ENCODE data around the gene C12orf76. TPM values are rescaled to one million over a fixed set of nuclear protein-coding genes. Genes with fewer than 3 reads are reported as not detected.
"Not testable (repeated sequence)": the region's sequence is repeated elsewhere in the genome, so short reads cannot be mapped to it uniquely, and the experiment has no call there.

C12orf76 gene
- total RNA-seq, 4 donors from 2014 or later, result 9.3 to 11.0 (median 10.1) TPM; not detected in 1

DNA sequence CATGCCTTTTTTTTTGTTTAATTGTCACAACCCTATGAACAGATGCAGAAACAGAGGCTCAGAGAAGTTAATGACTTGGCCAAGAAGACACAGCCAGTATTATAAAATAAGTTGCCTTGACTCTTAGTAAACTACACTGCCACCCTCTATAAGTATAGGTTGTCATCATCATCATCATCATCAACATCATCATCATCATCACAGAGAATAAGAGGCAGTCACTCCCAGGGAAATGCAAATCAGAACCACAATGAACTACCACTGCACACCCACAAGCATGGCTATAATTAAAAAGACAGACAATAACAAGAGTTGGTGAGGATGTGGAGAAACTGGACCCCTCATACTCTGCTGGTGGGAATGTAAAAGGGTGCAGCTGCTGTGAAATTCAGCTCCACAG is 23.2 kb upstream of the C12orf76 start:
- DNase-seq, result no peak
- H3K9me3 ChIP-seq, result no peaks in the 10 kb centered on the region
- H3K4me1 ChIP-seq, result peaks cover 0 to 13% (median 3%) of the 10 kb centered on the region in 4 donors
- H3K27me3 ChIP-seq, result no peaks in the 10 kb centered on the region
- H3K36me3 ChIP-seq, result no peaks in the 10 kb centered on the region
- TF ChIP-seq POLR2AphosphoS5 (IDR thresholded peaks at IDR 0.05), result no peak
- no peak for TF ChIP-seq EP300 (IDR thresholded peaks at IDR 0.05; ENCODE audit: low read depth)
- no peak for TF ChIP-seq POLR2A (IDR thresholded peaks at IDR 0.05)
- TF ChIP-seq, protein P1, sequence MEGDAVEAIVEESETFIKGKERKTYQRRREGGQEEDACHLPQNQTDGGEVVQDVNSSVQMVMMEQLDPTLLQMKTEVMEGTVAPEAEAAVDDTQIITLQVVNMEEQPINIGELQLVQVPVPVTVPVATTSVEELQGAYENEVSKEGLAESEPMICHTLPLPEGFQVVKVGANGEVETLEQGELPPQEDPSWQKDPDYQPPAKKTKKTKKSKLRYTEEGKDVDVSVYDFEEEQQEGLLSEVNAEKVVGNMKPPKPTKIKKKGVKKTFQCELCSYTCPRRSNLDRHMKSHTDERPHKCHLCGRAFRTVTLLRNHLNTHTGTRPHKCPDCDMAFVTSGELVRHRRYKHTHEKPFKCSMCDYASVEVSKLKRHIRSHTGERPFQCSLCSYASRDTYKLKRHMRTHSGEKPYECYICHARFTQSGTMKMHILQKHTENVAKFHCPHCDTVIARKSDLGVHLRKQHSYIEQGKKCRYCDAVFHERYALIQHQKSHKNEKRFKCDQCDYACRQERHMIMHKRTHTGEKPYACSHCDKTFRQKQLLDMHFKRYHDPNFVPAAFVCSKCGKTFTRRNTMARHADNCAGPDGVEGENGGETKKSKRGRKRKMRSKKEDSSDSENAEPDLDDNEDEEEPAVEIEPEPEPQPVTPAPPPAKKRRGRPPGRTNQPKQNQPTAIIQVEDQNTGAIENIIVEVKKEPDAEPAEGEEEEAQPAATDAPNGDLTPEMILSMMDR (IDR thresholded peaks at IDR 0.05), result no peak
- intact Hi-C loops (cut with DNase I; ENCODE audit: low total_unique reads) (no loop called here), in situ Hi-C loops (cut with MboI; ENCODE audit: low pct_ligation_motif_present in 1 of 4, low pct_unique_long_range_greater_than_20kb in 1 of 4, low sequenced_read_pairs in 3 of 4) (no loop called here)
- H3K27ac ChIP-seq, result no peak overlapping the region
- no peak overlapping the region for H3K4me3 ChIP-seq

- Histone ChIP-seq H3K4me1 (peaks cover 0 to 9% (median 3%) of the 10 kb centered on the region in 4 donors), H3K9me3 (no peaks in the 10 kb centered on the region), H3K27me3 (no peaks in the 10 kb centered on the region), H3K27ac (no peak overlapping the region), H3K36me3 (no peaks in the 10 kb centered on the region), H3K4me3 (no peak overlapping the region)
- DNase-seq, result no peak
- intact Hi-C loops (cut with DNase I; ENCODE audit: low total_unique reads), result no loop called here
- TF ChIP-seq EP300 (IDR thresholded peaks at IDR 0.05; ENCODE audit: low read depth), result no peak
- TF ChIP-seq, protein P1 (IDR thresholded peaks at IDR 0.05), result no peak
- TF ChIP-seq POLR2A (IDR thresholded peaks at IDR 0.05), result no peak
- TF ChIP-seq POLR2AphosphoS5 (IDR thresholded peaks at IDR 0.05), result no peak
- in situ Hi-C loops (cut with MboI; ENCODE audit: low pct_ligation_motif_present in 1 of 4, low pct_unique_long_range_greater_than_20kb in 1 of 4, low sequenced_read_pairs in 3 of 4), result no loop called here
- WGBS, 2 donors (ENCODE audit: low coverage in 1 of 2), result 96 to 100% methylated on average over 2 of the region's 2 CpGs
Measured at GRCh38 chr12:110068654-110069053, 20.3 kb upstream of the C12orf76 start.

GRCh38 chr12:110068115-110068514 is 19.8 kb upstream of the C12orf76 start:
- DNase-seq; intact Hi-C loops (cut with DNase I; ENCODE audit: low total_unique reads); H3K4me1 ChIP-seq; in situ Hi-C loops (cut with MboI; ENCODE audit: low pct_ligation_motif_present in 1 of 4, low pct_unique_long_range_greater_than_20kb in 1 of 4, low sequenced_read_pairs in 3 of 4); H3K36me3 ChIP-seq; H3K4me3 ChIP-seq; H3K27ac ChIP-seq; H3K9me3 ChIP-seq; H3K27me3 ChIP-seq: not testable (repeated sequence)
- 90 to 92% methylated on average over 7 to 9 of the region's 9 CpGs for WGBS, 2 donors (ENCODE audit: low coverage in 1 of 2)

DNA sequence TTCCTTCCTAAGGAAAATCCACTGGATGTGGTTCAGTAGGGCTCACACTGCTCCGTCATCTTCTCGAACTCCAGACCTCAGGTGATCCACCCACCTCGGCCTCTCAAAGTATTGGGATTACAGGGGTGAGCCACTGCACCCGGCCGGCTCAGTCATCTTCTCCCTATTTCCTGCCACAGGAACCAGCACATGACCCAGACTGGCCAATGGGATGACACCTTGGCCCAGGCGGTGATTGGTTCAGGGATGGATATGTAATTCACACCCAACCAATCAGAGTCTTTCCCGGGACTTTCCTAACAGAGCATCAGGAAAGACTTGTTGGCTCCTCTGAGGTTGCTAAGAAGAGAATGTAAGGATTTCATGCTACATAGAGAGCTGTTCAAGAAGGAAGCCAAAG is 19.2 kb upstream of the C12orf76 start:
- Histone ChIP-seq H3K9me3 (no peaks in the 10 kb centered on the region), H3K27me3 (no peaks in the 10 kb centered on the region), H3K4me1 (no peaks in the 10 kb centered on the region), H3K27ac (no peak overlapping the region), H3K36me3 (no peaks in the 10 kb centered on the region), H3K4me3 (no peak overlapping the region)
- WGBS, 2 donors (ENCODE audit: low coverage in 1 of 2), result 86 to 91% methylated on average over 7 of the region's 7 CpGs
- DNase-seq, result no peak
- in situ Hi-C loops (cut with MboI; ENCODE audit: low pct_ligation_motif_present in 1 of 4, low pct_unique_long_range_greater_than_20kb in 1 of 4, low sequenced_read_pairs in 3 of 4), result no loop called here
- TF ChIP-seq POLR2AphosphoS5 (IDR thresholded peaks at IDR 0.05), result no peak
- TF ChIP-seq, protein P1 (IDR thresholded peaks at IDR 0.05), result no peak
- TF ChIP-seq POLR2A (IDR thresholded peaks at IDR 0.05), result no peak
- no peak for TF ChIP-seq EP300 (IDR thresholded peaks at IDR 0.05; ENCODE audit: low read depth)
- intact Hi-C loops (cut with DNase I; ENCODE audit: low total_unique reads), result no loop called here

- DNase-seq, result no peak
- Histone ChIP-seq H3K27ac (no peak overlapping the region), H3K27me3 (no peaks in the 10 kb centered on the region), H3K9me3 (no peaks in the 10 kb centered on the region), H3K4me3 (no peak overlapping the region), H3K36me3 (no peaks in the 10 kb centered on the region), H3K4me1 (no peaks in the 10 kb centered on the region)
- WGBS, 2 donors (ENCODE audit: low coverage in 1 of 2), result 75 to 88% methylated on average over 1 to 2 of the region's 2 CpGs
- TF ChIP-seq POLR2AphosphoS5 (IDR thresholded peaks at IDR 0.05), result no peak
- TF ChIP-seq POLR2A (IDR thresholded peaks at IDR 0.05), result no peak
- TF ChIP-seq, protein P1 (IDR thresholded peaks at IDR 0.05), result no peak
- no peak for TF ChIP-seq EP300 (IDR thresholded peaks at IDR 0.05; ENCODE audit: low read depth)
- in situ Hi-C loops (cut with MboI; ENCODE audit: low pct_ligation_motif_present in 1 of 4, low pct_unique_long_range_greater_than_20kb in 1 of 4, low sequenced_read_pairs in 3 of 4) (no loop called here), intact Hi-C loops (cut with DNase I; ENCODE audit: low total_unique reads) (no loop called here)
Measured at GRCh38 chr12:110065540-110065939, 17.2 kb upstream of the C12orf76 start.
